GM19467 (cell line): ENCODE data around the gene LDLRAD3.

Experiments used
- ATAC-seq: cut with Tn5 transposase; IDR thresholded peaks from one replicate; pipeline ENCODE4 v1.9.1; 2021; ENCODE audit warnings: mild to moderate bottlenecking, moderate library complexity; ENCODE audit not compliant: unreplicated experiment

The LDLRAD3 gene

DNA sequence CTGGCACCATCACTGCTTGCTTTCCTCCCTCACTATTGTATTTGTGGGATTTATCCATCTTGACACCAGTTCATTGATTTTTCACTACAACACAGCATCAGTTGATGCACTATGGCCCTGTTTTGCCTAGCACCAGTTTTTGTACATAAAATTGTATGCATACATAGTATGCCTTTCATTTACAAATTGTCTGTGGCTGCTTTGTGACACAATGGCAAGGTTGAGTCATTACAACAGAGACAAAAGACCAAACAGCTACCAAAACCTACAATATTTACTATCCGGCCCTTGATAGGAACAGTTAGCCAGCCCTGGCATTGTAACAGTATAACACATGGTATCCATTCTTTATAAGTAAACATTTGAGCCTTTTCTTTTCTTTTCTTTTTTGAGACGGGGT is 150.3 kb downstream of the LDLRAD3 start:
- ATAC-seq, result no peak

DNA sequence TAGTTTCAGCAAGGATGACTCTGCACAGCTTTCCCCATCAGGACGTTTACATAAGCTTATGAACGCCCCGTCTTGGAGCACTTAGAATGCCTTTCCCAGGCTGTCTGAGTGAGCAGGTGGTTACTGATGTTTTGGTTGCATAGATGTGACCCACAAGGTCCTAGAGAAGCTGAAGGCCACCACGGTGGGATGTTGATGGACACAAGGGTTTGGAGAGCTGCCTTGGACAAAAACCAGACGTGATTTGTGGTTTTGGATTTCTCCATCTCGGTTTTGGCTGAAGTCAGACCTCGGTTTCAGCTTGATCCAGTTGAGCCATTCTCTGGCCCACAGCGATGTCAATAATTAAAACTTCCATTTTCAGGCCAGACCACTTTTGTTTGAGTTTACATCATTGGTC is 151.9 kb downstream of the LDLRAD3 start:
- no peak for ATAC-seq

DNA sequence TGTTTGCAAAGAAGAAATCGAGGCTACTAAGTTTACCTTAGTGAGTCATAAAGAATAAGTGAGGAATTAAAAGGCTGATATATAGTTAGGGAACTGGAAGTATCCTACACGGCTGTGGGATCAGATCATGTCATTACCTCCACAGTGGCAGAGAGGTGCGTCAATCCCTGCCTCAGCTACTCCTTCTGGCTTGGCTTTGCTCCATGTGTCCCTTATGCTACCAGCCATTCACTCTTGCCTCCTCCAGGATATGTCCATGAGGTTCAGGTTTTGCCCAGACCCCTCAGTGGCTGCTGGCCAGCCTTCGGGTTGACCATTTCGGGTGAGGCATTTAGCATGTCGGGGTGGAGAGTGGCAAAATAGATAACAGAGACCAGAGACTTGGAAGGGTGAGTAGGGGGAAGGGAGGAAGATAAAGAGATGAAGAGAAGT is 153.4 kb downstream of the LDLRAD3 start:
- ATAC-seq, result no peak

DNA sequence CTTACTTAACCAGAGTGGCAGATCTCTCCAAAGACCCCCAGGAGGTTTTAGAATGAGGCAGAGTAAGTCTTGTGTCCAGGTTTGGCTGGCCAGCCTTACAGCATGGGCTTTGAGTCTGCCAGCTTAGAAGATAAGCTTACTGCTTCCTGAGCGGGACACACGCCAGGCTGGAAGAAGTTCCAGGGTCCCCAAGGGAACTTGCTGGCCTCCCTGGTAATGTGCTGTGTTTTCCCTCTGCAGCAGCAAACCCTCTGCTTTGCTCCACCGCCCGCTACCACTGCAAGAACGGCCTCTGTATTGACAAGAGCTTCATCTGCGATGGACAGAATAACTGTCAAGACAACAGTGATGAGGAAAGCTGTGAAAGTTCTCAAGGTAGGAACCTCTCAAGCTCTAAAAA is 154.2 kb downstream of the LDLRAD3 start:
- no peak for ATAC-seq

DNA sequence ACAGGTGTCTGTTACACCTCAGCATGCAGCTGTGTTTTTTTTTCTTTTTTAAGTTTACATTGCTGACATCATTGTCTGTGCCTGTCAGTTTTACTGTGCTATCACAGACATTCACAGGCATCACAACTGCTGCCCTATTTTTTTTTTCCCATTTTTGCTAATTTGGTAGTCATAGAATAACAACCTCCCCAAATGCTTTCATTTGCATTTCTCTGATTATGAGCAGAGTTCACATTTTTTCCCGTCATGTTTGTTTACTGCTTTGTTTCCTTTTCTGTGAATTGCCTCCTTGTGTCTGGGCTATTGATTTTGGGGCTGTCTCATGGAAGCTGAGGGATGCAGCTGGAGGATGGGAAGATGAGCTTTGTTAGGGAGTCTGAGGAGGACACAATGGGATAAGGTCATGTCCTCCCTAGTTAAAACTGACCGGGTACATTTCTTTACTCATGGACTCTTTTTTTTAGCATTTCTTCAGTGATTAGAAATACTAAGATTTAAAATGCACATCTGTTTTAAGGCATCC is 155.1 kb downstream of the LDLRAD3 start:
- no peak for ATAC-seq

DNA sequence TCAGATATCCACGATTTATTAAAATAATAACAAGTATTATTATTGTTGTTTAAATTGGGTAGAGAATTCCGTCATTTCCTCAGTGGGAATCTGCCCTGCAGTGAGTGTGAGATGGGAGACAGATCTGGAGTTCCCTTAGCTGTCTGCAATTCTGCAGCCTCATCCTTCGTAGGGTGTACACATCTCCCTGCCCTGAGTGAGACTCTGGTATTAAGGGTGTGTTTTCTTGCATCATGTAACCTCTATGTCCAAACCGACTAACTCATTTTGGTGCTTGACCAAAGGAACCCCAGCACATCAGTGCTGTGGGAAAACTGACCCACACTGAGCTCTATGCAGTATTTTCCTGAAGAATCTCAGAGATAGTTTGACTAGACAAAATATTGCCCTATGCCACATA is 157.6 kb downstream of the LDLRAD3 start:
- ATAC-seq, result no peak

DNA sequence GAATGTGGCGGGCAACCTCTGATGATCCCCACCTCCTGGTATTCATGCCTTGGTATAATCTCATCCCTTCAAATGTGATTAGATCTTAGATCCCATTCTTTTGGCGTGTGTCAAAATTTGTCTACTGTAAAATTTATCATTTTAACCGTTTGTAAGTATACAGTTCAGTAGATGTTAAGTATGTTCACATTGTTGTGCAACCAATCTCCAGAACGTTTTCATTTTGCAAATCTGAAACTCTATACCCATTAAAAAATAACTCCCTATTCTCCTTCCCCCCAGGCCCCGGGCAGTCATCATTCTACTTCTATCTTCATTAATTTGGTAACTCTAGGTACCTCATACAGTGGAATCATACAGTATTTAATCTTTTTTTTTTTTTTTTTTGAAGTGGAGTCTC is 159.0 kb downstream of the LDLRAD3 start:
- no peak for ATAC-seq

DNA sequence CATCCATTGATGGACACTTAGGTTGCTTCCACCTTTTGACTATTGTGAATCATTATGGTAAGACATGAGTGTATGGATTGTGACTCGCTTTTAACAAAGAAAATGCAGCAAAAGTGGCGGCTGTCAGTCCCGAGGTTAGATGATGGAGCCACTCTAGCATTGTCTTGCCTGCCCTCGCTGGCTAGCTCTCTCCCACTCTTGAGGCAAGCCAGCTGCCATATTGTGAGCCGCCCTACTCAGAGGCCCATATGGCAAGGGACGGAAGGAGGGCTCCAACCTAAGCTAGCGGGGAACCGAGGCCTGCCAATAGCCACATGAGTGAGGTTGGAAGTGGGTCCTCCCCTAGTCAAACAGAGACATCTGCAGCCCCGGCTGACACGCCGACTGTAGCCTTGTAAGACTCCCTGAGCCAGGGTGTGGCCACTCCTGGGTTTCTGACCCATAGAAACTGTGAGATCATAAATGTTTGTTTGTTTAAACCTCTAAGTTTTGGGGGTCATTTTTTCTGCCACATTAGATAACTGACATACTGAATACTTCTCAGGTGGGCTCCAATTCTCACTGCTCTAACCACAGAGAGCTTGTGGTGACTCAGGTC is 160.2 kb downstream of the LDLRAD3 start:
- ATAC-seq, result no peak

DNA sequence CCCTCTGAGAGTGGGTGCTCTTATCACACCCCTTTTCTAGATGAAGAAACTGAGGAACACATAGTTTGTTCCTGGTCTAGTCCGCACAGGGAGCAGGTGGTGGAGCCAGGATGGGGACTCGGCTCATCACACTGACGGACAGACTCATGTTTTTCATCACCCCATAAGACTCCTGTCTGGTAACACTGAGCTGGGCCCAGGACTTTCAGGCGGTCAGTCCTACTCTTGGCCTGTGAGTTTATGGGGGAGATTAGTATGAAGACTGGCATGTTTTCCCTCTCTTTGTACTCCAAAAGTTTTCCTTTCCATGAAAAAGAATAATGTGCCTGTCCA is 160.8 kb downstream of the LDLRAD3 start:
- ATAC-seq, result no peak

DNA sequence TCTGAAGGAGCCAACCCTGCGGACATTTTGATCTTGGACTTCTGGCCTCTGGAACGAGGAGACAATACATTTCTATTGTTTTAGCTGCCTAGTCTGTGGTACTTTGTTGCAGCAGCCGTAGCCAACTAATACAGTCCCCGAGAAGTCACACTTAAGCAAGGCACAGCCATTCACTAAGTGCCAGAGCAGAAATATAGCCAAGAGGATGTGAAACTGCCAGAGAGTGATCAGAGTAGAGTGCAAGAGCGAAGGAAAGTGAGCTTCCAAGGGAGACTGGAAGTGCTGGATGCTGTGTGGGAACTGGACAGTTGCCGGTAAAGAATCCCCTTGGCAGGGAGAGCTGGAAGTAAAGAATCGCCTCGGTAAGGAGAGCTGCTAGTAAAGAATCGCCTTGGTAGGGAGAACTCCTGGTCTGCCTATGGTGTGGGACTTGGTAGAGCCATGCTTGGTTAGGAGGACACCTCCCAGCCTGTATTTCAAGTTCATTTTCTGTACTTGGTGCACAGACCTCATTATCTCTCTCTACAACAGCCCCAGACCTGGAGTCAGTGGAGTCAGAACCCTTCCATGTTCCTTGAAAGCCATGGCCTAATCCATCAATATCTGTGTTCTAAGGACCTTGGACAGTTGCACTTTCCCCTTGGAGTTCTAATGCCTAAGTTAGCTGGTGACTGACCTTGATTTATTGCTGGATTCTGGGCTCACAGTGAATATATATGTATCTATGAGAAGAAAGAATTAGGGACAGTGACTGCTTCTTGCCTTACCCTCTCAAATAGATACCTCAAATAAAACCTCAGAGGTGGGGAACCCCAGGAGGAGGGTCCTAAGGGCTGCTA is 162.1 kb downstream of the LDLRAD3 start:
- ATAC-seq, result no peak

DNA sequence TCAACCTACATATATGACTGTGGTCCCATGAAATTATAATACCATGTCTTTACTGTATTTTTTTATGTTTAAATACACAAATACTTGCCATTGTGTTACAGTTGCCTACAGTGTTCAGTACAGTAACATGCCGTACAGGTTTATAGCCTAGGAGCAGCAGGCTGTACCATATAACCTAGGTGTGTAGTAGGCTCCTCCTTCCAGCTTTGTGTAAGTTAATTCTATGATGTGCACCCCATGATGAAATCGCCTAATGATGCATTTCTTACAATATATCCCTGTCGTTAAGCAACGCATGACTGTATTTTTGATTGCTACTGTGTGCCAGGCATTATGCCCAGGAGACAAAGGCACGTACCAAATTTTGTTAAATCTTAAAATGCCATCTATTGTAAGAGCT is 163.7 kb downstream of the LDLRAD3 start:
- ATAC-seq, result no peak

DNA sequence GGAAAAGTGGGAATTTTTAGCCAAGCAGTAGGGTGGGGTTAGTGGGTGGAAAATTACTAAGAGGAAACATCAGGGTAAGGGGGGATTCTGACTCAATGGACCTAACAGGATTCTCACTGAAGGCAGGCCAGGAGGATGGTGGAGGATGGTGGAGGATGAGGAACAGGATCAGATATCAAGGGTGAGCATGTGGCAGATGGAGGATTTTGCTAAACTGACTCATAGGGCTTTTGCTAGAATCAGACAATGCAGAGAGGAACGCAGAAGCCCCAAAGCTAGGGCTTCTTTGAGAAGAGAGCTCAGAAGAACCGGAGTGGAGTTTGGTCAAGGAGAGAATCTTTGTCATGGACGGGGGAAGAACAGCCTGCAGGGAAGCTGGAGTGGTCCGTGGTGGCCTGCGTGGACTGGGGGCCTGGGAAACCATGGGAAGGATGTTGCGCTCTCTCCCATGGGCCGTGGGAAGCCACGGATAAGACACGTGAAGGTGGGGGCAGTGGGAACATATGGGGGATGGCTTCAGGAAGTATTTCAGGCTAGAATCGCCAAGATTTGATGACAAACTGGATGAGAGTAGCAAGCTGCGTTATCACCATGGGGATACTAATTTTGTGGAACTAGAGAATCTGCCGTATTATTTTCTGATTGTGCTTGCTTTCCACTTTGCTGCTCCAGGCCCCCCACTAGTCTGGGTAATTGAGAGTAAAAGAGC is 165.2 kb downstream of the LDLRAD3 start:
- ATAC-seq, result no peak

DNA sequence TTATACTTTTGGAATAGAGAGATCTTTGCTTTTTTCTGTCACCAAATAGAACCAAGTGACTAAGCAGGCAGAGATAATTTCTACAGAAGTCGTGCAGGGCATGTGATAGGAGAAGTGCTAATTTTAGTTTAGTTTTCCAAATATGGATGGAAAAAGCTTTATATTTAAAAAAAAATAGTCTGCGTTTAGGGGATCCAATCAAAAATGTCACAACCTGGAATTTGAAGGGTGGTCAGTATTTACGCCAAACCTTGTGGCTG is 165.7 kb downstream of the LDLRAD3 start:
- ATAC-seq, result no peak

DNA sequence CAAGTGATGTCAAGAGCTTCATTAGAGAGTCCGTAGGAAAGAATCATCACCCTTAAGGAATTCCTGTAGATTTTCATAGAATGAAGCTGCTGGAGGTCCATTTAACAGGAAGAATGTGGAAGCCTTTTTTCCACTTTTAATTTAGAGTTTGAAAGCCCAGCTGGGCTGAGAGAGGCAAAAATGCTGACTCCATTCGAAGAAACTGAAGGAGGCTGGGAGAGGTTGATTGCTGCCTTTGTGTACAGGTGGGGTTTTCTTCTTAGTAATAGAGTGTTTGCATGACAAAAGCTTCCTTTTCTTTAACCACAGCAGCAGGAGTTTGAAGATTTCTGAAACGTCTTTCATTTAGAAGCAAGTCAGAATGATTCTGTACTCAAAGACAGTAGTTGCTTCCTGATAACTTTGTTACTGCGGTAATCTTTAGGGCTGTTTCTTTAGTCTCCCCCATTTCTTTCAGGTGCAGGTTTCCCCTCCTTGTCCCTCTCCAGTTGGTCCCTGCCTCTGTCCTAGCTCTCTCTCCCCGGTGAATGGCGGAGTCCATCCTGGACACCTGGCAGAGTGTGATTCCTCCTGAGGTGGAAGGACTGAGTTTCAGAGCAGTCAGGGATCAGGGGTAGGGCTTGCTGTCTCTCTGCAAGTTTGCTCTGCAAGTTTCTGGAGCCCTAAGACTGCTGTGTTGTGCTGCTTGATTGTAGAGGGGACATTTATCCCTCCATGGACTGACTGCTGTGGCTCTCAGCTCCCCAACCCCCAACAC is 166.2 kb downstream of the LDLRAD3 start:
- ATAC-seq, result no peak

DNA sequence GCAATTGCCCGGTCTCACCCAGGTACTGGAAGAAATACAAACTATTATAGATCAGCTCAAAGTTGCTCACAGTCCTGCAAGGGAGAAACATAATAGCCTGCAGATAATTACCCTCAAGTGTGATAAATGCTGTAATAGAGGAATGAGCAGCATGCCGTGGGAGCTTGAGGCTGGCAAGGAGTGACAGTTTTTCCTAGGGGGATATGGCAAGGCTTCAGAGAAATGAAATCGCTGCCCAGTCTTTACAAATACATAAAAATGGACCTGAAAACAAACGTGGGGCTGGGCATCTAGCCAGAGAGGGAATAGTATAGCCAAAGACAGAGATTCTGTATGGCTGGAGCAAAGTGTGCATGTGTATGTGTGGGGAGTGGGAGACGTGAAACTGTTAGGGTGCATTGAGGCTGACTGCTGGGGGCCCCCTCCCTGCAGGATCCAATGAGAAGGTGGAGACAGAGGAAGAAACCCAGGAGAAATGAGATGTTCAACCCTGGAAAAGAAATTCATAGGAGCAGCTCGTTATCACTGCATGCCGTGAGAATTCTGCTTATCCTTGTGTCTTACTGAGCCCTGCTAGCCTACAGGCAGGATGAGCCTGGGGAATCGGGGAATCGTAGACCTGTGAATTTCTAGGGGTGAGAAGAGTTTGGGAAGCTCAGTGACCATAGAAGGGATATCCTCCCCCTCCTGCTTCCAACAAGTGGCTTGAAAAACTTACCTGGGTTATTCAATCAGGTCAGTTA is 167.0 kb downstream of the LDLRAD3 start:
- no peak for ATAC-seq

DNA sequence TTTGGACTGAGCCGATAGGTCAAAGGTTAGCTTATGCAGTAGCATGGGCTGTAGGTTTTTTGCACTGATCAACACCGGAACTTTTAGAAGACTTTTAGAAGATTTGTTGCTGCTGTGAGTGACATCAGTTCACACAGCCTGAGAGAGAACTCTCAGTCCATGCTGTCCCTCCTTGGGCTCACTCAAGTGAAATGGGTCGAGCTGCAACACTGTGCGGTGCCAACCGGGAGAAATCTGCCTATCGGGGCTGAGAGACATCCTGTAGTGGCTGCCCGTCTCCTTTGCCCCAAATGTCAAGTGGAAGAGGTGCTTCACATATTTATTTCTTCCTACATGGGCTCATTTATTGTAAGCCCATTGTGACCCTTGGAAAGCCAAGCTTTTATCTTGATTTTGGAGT is 170.2 kb downstream of the LDLRAD3 start:
- no peak for ATAC-seq

DNA sequence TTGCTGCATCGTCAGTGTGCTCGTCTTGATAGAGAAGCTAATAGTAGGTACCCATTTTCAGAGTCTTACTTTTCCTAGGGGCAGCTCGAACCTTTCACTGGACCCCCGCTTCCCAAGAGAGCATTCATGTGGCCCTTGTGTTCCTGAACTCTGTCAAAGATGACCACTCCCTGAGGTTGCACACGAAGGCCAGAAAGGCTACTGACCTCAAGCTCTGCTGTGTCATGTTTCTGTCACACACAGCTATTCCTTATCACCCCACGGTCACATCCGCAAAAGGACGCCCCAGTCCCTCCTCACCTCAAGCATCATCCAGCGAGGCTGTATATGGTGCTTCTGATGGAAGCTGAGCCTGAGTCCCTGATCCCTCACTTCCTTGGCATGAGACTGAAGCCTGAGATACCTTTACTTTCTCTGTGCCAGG is 171.5 kb downstream of the LDLRAD3 start:
- no peak for ATAC-seq

DNA sequence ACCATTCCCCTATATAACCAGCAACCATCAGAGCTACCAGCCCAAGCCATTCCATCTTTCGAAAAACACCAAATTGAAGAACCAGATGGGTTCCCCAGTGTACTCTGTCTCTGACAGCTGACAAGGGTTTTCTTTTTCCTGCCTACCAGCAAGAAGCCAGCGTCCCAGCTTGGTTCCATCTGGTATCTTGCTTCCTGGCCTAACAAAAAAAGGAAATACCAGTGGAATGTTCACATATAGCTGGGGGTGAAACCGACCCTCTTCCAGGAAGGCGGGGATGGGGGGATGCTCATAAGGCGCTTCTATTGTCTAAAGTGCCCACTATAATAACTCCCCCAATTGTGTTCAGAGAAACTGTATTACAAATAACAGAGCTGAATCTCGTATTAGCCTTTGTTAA is 172.3 kb downstream of the LDLRAD3 start:
- ATAC-seq, result no peak

DNA sequence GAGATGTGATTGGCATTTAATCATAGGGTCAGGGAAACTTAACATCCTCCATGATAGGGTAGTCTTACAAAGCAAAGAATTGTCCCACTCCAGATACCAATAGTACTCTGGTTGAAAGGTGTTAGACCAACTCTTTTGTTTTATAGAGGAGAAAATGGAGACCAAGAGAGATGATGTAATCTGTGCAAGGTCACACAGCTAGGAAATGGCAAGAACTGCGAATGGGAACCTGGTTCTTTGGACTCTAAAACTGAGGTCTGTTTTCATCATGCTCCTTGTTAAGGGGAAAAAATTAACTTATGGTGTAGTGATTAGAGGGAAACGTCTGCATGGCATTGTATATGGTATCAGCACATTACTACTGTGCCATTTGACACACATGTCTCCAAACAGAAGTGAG is 174.2 kb downstream of the LDLRAD3 start:
- no peak for ATAC-seq

DNA sequence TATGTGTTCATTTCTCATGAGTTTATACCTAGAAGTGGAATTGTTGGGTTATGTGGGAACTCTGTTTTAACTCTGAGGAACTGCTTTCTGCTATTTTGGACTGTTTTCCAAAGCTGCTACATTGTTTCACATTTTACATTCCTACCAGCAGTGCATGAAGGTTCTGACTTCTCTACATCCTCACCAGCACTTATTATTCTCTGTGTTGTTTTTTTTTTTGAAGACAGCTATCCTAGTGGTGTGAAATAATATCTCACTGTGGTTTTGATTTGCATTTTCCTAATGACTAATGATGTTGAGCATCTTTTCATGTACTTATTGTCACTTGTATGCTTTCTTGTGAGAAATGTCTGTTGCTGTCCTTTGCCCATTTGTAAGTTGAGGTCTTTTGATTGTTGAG is 175.4 kb downstream of the LDLRAD3 start:
- no peak for ATAC-seq

DNA sequence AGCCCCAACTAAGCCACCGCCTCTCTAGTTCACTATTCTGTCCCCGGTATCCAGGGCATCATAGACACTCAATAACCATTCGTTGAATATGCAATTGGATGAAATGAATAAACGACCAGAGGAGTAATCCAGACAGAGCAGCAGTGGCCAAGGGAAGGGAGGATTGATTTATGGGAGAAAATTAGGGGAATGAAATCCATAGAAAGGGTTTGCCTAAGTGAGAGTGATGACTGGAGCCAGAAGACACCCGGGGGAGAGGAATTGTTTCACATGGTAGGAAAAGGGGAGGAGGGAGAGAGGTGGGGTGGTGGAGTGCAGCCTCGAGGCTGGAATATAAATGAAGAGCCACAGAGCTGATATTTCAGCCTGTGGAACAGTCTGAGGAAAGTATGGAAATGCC is 177.2 kb downstream of the LDLRAD3 start:
- no peak for ATAC-seq
